PC-3 (cell line): ENCODE measurements around the gene MCL1. TPM values are rescaled to one million over a fixed set of nuclear protein-coding genes. Genes with fewer than 3 reads are reported as not detected.
"Not testable (repeated sequence)": the region's sequence is repeated elsewhere in the genome, so short reads cannot be mapped to it uniquely, and the experiment has no call there.

Source experiments
- ATAC-seq: fragments of 200-7000 bp; cut with Tn5 transposase; 2 replicates; pipeline ENCODE4 v1.9.1; 2020; ENCODE audit warnings: mild to moderate bottlenecking, moderate library complexity
- BruUV-seq: library from RNA; stranded (reverse); fragments of 400-500 nt; replicated peaks from 2 replicates; lab custom pipeline; 2021; lab: Mats Ljungman, UMichigan
- CTCF ChIA-PET: fragments of 300-600 bp; sonication (Branson Sonifier 250); formaldehyde crosslinking; loops from one replicate; lab custom pipeline; 2022; ENCODE audit warnings: antibody characterized with exemption; lab: Charles Lee
- POLR2A ChIA-PET: fragments of 300-600 bp; sonication (Branson Sonifier 250); formaldehyde crosslinking; loops from one replicate; lab custom pipeline; 2022; ENCODE audit warnings: antibody characterized with exemption; ENCODE audit not compliant: unreplicated experiment; lab: Charles Lee
- DNase-seq: peaks from one replicate; pipeline ENCODE4 v3.0.0-alpha.2; 2015
- H2AFZ ChIP-seq: fragments of 300-600 bp; sonication (generic); 2 replicates; pipeline ENCODE4 v1.6.0; 2016; ENCODE audit warnings: antibody characterized with exemption, low read length
- H3F3A ChIP-seq: fragments of 300-600 bp; sonication (generic); one replicate; pipeline ENCODE4 v1.6.0; 2017; ENCODE audit warnings: antibody characterized with exemption, low read length, control low read depth, mild to moderate bottlenecking; ENCODE audit not compliant: unreplicated experiment
- H3K27ac ChIP-seq: fragments of 300-600 bp; sonication (generic); 2 replicates; pipeline ENCODE4 v1.5.1; 2016; ENCODE audit warnings: mild to moderate bottlenecking, low read length
- H3K27me3 ChIP-seq: fragments of 300-600 bp; sonication (generic); 2 replicates; pipeline ENCODE4 v1.6.1; 2016; ENCODE audit warnings: low read length, mixed read lengths
- H3K36me3 ChIP-seq: fragments of 300-600 bp; sonication (generic); 2 replicates; pipeline ENCODE4 v1.6.1; 2016; ENCODE audit warnings: low read depth, mixed run types, low read length, mixed read lengths
- H3K4me1 ChIP-seq: fragments of 300-600 bp; sonication (generic); 2 replicates; pipeline ENCODE4 v1.5.1; 2016; ENCODE audit warnings: low read length; ENCODE audit not compliant: insufficient read depth
- H3K4me2 ChIP-seq: fragments of 300-600 bp; sonication (generic); 2 replicates; pipeline ENCODE4 v1.6.0; 2016; ENCODE audit warnings: low read length
- H3K4me3 ChIP-seq: fragments of 300-600 bp; sonication (generic); 2 replicates; pipeline ENCODE4 v1.5.1; 2016; ENCODE audit warnings: mild to moderate bottlenecking, low read length, mixed read lengths
- H3K79me2 ChIP-seq: fragments of 300-600 bp; sonication (generic); 2 replicates; pipeline ENCODE4 v1.6.1; 2017; ENCODE audit warnings: low read length, mixed read lengths
- H3K9ac ChIP-seq: fragments of 300-600 bp; sonication (generic); 2 replicates; pipeline ENCODE4 v1.6.0; 2016; ENCODE audit warnings: mild to moderate bottlenecking, low read length
- H3K9me2 ChIP-seq: fragments of 300-600 bp; sonication (generic); replicated peaks from 2 replicates; pipeline ENCODE4 v1.6.1; 2016; ENCODE audit warnings: mixed run types, low read length, mixed read lengths
- H3K9me3 ChIP-seq: fragments of 300-600 bp; sonication (generic); 2 replicates; pipeline ENCODE4 v1.6.1; 2016; ENCODE audit warnings: low read length, mixed read lengths
- H4K20me1 ChIP-seq: fragments of 300-600 bp; sonication (generic); 2 replicates; pipeline ENCODE4 v1.6.1; 2016; ENCODE audit warnings: low read length, mixed read lengths
- CTCF ChIP-seq: fragments of 300-600 bp; sonication (generic); conservative IDR thresholded peaks from 2 replicates; pipeline ENCODE4 v1.5.1; 2017; ENCODE audit warnings: antibody characterized with exemption, low read depth, mild to moderate bottlenecking, low read length
- EZH2 ChIP-seq: fragments of 300-600 bp; sonication (generic); IDR thresholded peaks from one replicate; pipeline ENCODE4 v1.6.1; 2017; ENCODE audit warnings: antibody characterized with exemption, mild to moderate bottlenecking, low read length; ENCODE audit not compliant: unreplicated experiment
- EZH2phosphoT487 ChIP-seq: fragments of 300-600 bp; sonication (generic); IDR thresholded peaks from 2 replicates; pipeline ENCODE4 v1.6.1; 2018; ENCODE audit warnings: mild to moderate bottlenecking, antibody characterized with exemption, low read length, borderline replicate concordance
- intact Hi-C: fragments of 100-400 bp; cut with micrococcal nuclease; formaldehyde crosslinking; loops from 2 replicates; pipeline ENCODE4 v1.9.0; 2023
- total RNA-seq: library from RNA; depleted of rRNA; stranded (reverse); fragments of >200 nt; gene quantifications from 2 replicates; pipeline ENCODE4 v1.2.3, GENCODE V29; 2014

MCL1 gene
- total RNA-seq, 1 experiment from 2014 or later = 285 TPM

- H3K4me3 ChIP-seq = no peak overlapping the region
- ChIA-PET POLR2A (interaction anchor here (1.4 kb wide), 1 partner anchor 24 kb away, joined by 11 read pairs; the partner anchor contains the start of gene MCL1), CTCF (no interaction called here)
- H3F3A ChIP-seq = no peaks in the 10 kb centered on the region
- DNase-seq (no peak), ATAC-seq (no peak)
- H4K20me1 ChIP-seq = no peaks in the 10 kb centered on the region
- 0 out of 2 replicates have a peak overlapping the region, but pooled peaks have one; percentile 40 for H3K4me2 ChIP-seq
- no peak overlapping the region for H2AFZ ChIP-seq
- H3K9me2 ChIP-seq = no peaks in the 10 kb centered on the region
- intact Hi-C loops = loop anchor here (2.0 kb wide), 1 partner anchor 25 kb away; the partner anchor contains the start of gene MCL1
- H3K4me1 ChIP-seq = peaks cover 19% of the 10 kb centered on the region
- no peaks in the 10 kb centered on the region for H3K9me3 ChIP-seq
- BruUV-seq = no TSS peak
- no peak for TF ChIP-seq EZH2phosphoT487
- no peak for TF ChIP-seq EZH2
- TF ChIP-seq CTCF = no peak
- 0 out of 2 replicates have a peak, but pooled peaks cover 3% of the 10 kb centered on the region for H3K79me2 ChIP-seq
- peak overlapping the region; percentile 92 for H3K27ac ChIP-seq
- peak overlapping the region; percentile 70 for H3K9ac ChIP-seq
- H3K36me3 ChIP-seq = no peaks in the 10 kb centered on the region
- H3K27me3 ChIP-seq = no peaks in the 10 kb centered on the region
These were observed 24.3 kb upstream of the MCL1 start for GRCh38 chr1:150603711-150604110.

GRCh38 chr1:150602372-150602771, 23.0 kb upstream of the MCL1 start:
- H3K4me2 ChIP-seq, H3K9me3 ChIP-seq, H4K20me1 ChIP-seq, H3K27ac ChIP-seq, CTCF ChIA-PET, H3K4me3 ChIP-seq, ATAC-seq, H3K9ac ChIP-seq, BruUV-seq, DNase-seq, H3F3A ChIP-seq, intact Hi-C loops, H2AFZ ChIP-seq, H3K27me3 ChIP-seq, H3K79me2 ChIP-seq, H3K36me3 ChIP-seq, H3K9me2 ChIP-seq: not testable (repeated sequence)
- H3K4me1 ChIP-seq = peaks cover 19% of the 10 kb centered on the region
- POLR2A ChIA-PET = interaction anchor here (1.4 kb wide), 1 partner anchor 23 kb away, joined by 11 read pairs; the partner anchor contains the start of gene MCL1

GRCh38 chr1:150601540-150601939, 22.1 kb upstream of the MCL1 start:
- no TSS peak for BruUV-seq
- Histone ChIP-seq H3F3A (no peaks in the 10 kb centered on the region), H3K4me1 (peaks cover 21% of the 10 kb centered on the region), H2AFZ (no peak overlapping the region), H3K4me3 (no peak overlapping the region), H3K9me3 (no peaks in the 10 kb centered on the region), H3K27me3 (no peaks in the 10 kb centered on the region), H3K36me3 (no peaks in the 10 kb centered on the region), H4K20me1 (no peaks in the 10 kb centered on the region), H3K27ac (no peak overlapping the region), H3K4me2 (no peak overlapping the region), H3K9me2 (no peaks in the 10 kb centered on the region), H3K9ac (no peak overlapping the region), H3K79me2 (0 out of 2 replicates have a peak, but pooled peaks cover 3% of the 10 kb centered on the region)
- CTCF ChIA-PET = no interaction called here
- intact Hi-C loops = no loop called here
- ATAC-seq (no peak), DNase-seq (no peak)
- TF ChIP-seq CTCF = no peak
- POLR2A ChIA-PET = no interaction called here

DNA sequence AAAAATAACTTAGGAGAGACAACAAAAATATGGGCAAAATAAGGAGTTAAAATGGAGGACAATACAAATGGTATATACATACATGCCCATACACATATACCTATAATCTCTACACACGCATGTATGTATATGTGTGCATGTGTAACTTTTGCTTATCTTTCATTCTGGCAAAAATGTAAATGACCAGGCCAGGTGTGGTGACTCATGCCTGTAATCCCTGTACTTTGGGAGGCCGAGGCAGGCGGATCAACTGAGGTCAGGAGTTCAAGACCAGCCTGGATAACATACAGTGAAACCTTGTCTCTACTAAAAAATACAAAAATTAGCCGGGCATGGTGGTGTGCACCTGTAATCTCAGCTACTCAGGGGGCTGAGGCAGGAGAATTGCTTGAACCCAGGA, 18.9 kb upstream of the MCL1 start:
- H3K9ac ChIP-seq, CTCF ChIA-PET: not testable (repeated sequence)
- POLR2A ChIA-PET = interaction anchor here (0.6 kb wide), 1 partner anchor 383 kb away, joined by 3 read pairs; no protein-coding TSS in a partner anchor

More for the DNA sequence above, 18.9 kb upstream of the MCL1 start:
- H3K36me3 ChIP-seq, H3K9me2 ChIP-seq, H3K4me3 ChIP-seq, BruUV-seq, H4K20me1 ChIP-seq, H3K27me3 ChIP-seq, DNase-seq, H3K79me2 ChIP-seq, H3K9me3 ChIP-seq, H3K4me2 ChIP-seq, ATAC-seq, H3K27ac ChIP-seq, H2AFZ ChIP-seq, intact Hi-C loops, H3F3A ChIP-seq: not testable (repeated sequence)
- peaks cover 11% of the 10 kb centered on the region for H3K4me1 ChIP-seq
